ENCODE data around the gene SLC25A43. TPM values are rescaled to one million over a fixed set of nuclear protein-coding genes. Genes with fewer than 3 reads are reported as not detected.
A peak's percentile ranks its signal among the peaks of the same experiment; 100 is the strongest.

Gene SLC25A43
- polyA plus RNA-seq, 2 of the 4 experiments (the other 2 are of a cell fraction), result 27.4 to 31.2 TPM

DNA sequence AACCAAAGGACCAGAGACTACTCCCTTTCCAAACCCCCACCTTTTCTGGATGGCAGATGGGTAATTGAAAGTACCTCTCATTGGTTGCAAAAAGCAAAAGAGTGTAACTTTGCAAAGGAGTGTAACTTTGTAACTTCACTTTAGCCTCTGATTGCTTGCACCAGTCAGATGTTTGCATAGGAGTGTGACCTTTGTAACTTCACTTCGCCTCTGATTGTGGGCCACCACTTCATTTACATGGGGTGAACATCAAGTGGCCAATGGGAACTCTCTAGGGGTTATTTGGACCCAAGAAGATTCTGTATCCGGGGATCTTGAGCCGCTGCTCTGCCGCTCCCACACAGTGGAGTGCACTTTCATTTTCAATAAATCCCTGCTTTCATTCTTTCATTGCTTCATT lies 9.9 kb upstream of the SLC25A43 start:
- FAIRE-seq (no peak), ATAC-seq (no peak), DNase-seq (ENCODE audit: low read depth in 1 of 2, low spot score in 1 of 2) (no peak)
- TF ChIP-seq, protein P1, sequence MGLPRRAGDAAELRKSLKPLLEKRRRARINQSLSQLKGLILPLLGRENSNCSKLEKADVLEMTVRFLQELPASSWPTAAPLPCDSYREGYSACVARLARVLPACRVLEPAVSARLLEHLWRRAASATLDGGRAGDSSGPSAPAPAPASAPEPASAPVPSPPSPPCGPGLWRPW (IDR thresholded peaks at IDR 0.05), result no peak
- TF ChIP-seq EP300 (IDR thresholded peaks at IDR 0.05) (no peak), TP53 (CRISPR knock-in tag; IDR thresholded peaks at IDR 0.05) (no peak), BCL3 (IDR thresholded peaks at IDR 0.05) (no peak)
- peak overlapping the region; percentile 47 for H3K4me2 ChIP-seq
- H3K4me3 ChIP-seq, result no peak overlapping the region
- 62% methylated on average over 4 of the region's 4 CpGs for WGBS (ENCODE audit: missing lambda C conversion rate)
- CTCF ChIA-PET, result interaction anchor here (1.6 kb wide), 1 partner anchor 16 kb away, joined by 4 read pairs; no protein-coding TSS in a partner anchor
- POLR2A ChIA-PET, result no interaction called here
- H3K27ac ChIP-seq, result peak overlapping the region in 1 of 2 experiments; percentile 28; a peak in 3 of 6 replicates
- no peaks in the 10 kb centered on the region for H3K9me3 ChIP-seq
- peaks cover 12% of the 10 kb centered on the region; the same call in 1 of the 3 replicates for H3K4me1 ChIP-seq

GRCh38 chrX:119389871-119390501 lies 9.2 kb upstream of the SLC25A43 start:
- peak overlapping the region in 1 of 2 experiments; percentile 28; a peak in 1 of 6 replicates for H3K27ac ChIP-seq
- no peak overlapping the region for H3K4me3 ChIP-seq
- no peaks in the 10 kb centered on the region for H3K9me3 ChIP-seq
- FAIRE-seq (no peak), ATAC-seq (no peak), DNase-seq (ENCODE audit: low read depth in 1 of 2, low spot score in 1 of 2) (no peak)
- TF ChIP-seq CHD2 (IDR thresholded peaks at IDR 0.05; ENCODE audit: low read length, partially characterized antibody) (no peak), KDM1A (IDR thresholded peaks at IDR 0.05; ENCODE audit: low read depth) (no peak), HOXA7 (CRISPR knock-in tag; IDR thresholded peaks at IDR 0.05) (no peak), MYC (IDR thresholded peaks at IDR 0.05; ENCODE audit: borderline replicate concordance, low read length) (no peak), HEYL (CRISPR knock-in tag; IDR thresholded peaks at IDR 0.05) (no peak)
- TF ChIP-seq, protein P2, sequence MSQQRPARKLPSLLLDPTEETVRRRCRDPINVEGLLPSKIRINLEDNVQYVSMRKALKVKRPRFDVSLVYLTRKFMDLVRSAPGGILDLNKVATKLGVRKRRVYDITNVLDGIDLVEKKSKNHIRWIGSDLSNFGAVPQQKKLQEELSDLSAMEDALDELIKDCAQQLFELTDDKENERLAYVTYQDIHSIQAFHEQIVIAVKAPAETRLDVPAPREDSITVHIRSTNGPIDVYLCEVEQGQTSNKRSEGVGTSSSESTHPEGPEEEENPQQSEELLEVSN (IDR thresholded peaks at IDR 0.05; ENCODE audit: borderline replicate concordance, low read depth), result no peak
- CTCF ChIA-PET, result interaction anchor here (1.6 kb wide), 1 partner anchor 15 kb away, joined by 4 read pairs; no protein-coding TSS in a partner anchor
- H3K4me2 ChIP-seq, result peak overlapping the region; percentile 47; the same call in 1 of the 3 replicates
- 71% methylated on average over 7 of the region's 7 CpGs for WGBS (ENCODE audit: missing lambda C conversion rate)
- POLR2A ChIA-PET, result interaction anchor here (0.9 kb wide), 1 partner anchor 28 kb away, joined by 3 read pairs; no protein-coding TSS in a partner anchor
- peaks cover 12% of the 10 kb centered on the region; the same call in 1 of the 3 replicates for H3K4me1 ChIP-seq

- FAIRE-seq (no peak), DNase-seq (ENCODE audit: low read depth in 1 of 2, low spot score in 1 of 2) (peak; percentile 46 to 49), ATAC-seq (peak in 1 of 2 experiments; percentile 76; a peak in 4 of 6 replicates)
- H3K4me1 ChIP-seq, result peaks cover 12% of the 10 kb centered on the region; the same call in 1 of the 3 replicates
- H3K27ac ChIP-seq, result no peak overlapping the region
- WGBS (ENCODE audit: missing lambda C conversion rate), result 17% methylated on average over 7 of the region's 8 CpGs
- ChIA-PET CTCF (no interaction called here), POLR2A (no interaction called here)
- H3K9me3 ChIP-seq, result no peaks in the 10 kb centered on the region
- no peak overlapping the region for H3K4me2 ChIP-seq
- H3K4me3 ChIP-seq, result no peak overlapping the region
- no peak for TF ChIP-seq MAFK (IDR thresholded peaks at IDR 0.05; ENCODE audit: partially characterized antibody)
- peak; percentile 23 to 40; a peak in 2 of 5 replicates for TF ChIP-seq RAD21 (conservative IDR thresholded peaks at IDR 0.05 in 1 of 2, IDR thresholded peaks at IDR 0.05 in 1 of 2)
- TF ChIP-seq USF2 (IDR thresholded peaks at IDR 0.05), result no peak
- TF ChIP-seq FOXS1 (CRISPR knock-in tag; IDR thresholded peaks at IDR 0.05), result no peak
- no peak for TF ChIP-seq ZNF302 (CRISPR knock-in tag; IDR thresholded peaks at IDR 0.05)
Measured at GRCh38 chrX:119391279-119391678, 7.9 kb upstream of the SLC25A43 start.

DNA sequence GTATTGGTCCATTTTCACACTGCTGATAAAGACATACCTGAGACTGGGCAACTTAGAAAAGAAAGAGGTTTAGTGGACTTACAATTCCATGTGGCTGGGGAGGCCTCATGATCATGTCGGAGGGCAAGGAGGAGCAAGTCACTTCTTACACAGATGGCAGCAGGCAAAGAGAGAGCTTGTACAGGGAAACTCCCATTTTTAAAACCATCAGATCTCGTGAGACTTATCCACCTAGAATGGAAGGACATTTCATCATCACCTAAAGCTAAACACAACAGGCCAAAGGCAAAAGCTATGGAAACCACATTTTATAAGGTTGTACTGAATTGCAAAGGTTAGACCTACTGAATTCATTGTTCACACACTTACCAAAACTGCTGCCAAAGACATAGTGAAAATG lies 6.0 kb upstream of the SLC25A43 start:
- H3K4me2 ChIP-seq, result no peak overlapping the region
- CTCF ChIA-PET, result no interaction called here
- TF ChIP-seq, protein P3, sequence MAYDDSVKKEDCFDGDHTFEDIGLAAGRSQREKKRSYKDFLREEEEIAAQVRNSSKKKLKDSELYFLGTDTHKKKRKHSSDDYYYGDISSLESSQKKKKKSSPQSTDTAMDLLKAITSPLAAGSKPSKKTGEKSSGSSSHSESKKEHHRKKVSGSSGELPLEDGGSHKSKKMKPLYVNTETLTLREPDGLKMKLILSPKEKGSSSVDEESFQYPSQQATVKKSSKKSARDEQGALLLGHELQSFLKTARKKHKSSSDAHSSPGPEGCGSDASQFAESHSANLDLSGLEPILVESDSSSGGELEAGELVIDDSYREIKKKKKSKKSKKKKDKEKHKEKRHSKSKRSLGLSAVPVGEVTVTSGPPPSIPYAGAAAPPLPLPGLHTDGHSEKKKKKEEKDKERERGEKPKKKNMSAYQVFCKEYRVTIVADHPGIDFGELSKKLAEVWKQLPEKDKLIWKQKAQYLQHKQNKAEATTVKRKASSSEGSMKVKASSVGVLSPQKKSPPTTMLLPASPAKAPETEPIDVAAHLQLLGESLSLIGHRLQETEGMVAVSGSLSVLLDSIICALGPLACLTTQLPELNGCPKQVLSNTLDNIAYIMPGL (CRISPR knock-in tag; IDR thresholded peaks at IDR 0.05; ENCODE audit: borderline replicate concordance), result no peak
- TF ChIP-seq, protein P4, sequence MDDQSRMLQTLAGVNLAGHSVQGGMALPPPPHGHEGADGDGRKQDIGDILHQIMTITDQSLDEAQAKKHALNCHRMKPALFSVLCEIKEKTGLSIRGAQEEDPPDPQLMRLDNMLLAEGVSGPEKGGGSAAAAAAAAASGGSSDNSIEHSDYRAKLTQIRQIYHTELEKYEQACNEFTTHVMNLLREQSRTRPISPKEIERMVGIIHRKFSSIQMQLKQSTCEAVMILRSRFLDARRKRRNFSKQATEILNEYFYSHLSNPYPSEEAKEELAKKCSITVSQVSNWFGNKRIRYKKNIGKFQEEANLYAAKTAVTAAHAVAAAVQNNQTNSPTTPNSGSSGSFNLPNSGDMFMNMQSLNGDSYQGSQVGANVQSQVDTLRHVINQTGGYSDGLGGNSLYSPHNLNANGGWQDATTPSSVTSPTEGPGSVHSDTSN (IDR thresholded peaks at IDR 0.05), result no peak
- no peak for TF ChIP-seq NFE2L2 (conservative IDR thresholded peaks at IDR 0.05; ENCODE audit: low read length)
- no peak for TF ChIP-seq HEYL (CRISPR knock-in tag; IDR thresholded peaks at IDR 0.05)
- no peak for TF ChIP-seq ESRRA (IDR thresholded peaks at IDR 0.05; ENCODE audit: borderline replicate concordance, low read length)
- TF ChIP-seq, protein P5, sequence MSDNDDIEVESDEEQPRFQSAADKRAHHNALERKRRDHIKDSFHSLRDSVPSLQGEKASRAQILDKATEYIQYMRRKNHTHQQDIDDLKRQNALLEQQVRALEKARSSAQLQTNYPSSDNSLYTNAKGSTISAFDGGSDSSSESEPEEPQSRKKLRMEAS (IDR thresholded peaks at IDR 0.05), result no peak
- no peak for TF ChIP-seq USF2 (IDR thresholded peaks at IDR 0.05)
- TF ChIP-seq JUNB (IDR thresholded peaks at IDR 0.05), result no peak
- no peak for TF ChIP-seq EP300 (IDR thresholded peaks at IDR 0.05)
- no peak for TF ChIP-seq TFCP2L1 (CRISPR knock-in tag; IDR thresholded peaks at IDR 0.05)

More for the DNA sequence above, 6.0 kb upstream of the SLC25A43 start:
- no peak overlapping the region for H3K4me3 ChIP-seq
- WGBS (ENCODE audit: missing lambda C conversion rate), result 86% methylated on average over 2 of the region's 2 CpGs
- H3K4me1 ChIP-seq, result peaks cover 13% of the 10 kb centered on the region; the same call in 2 of the 3 replicates
- H3K27ac ChIP-seq, result no peak overlapping the region
- no peaks in the 10 kb centered on the region for H3K9me3 ChIP-seq
- ATAC-seq, result no peak
- POLR2A ChIA-PET, result interaction anchor here (0.6 kb wide), 1 partner anchor 62 kb away, joined by 4 read pairs; no protein-coding TSS in a partner anchor
- no peak for DNase-seq (ENCODE audit: low read depth in 1 of 2, low spot score in 1 of 2)
- no peak for FAIRE-seq
